HEK293 (cell line): ENCODE measurements around the gene CACNA1C.

Experiments
- ATF2 ChIP-seq: fragments of 450-650 bp; formaldehyde crosslinking; IDR thresholded peaks from 2 replicates; pipeline ENCODE4 v1.5.1; 2016; ENCODE audit warnings: missing biosample characterization, missing genetic modification characterization, low read depth
- CTCF ChIP-seq: fragments of 450-650 bp; formaldehyde crosslinking; IDR thresholded peaks from 2 replicates; pipeline ENCODE4 v1.5.1; 2016; ENCODE audit warnings: missing biosample characterization, missing genetic modification characterization
- HOXA7 ChIP-seq: sonication (generic); formaldehyde crosslinking; IDR thresholded peaks from 2 replicates; pipeline ENCODE4 v1.8.1; 2022; ENCODE audit warnings: missing genetic modification reagents, borderline replicate concordance
- ZBTB7A ChIP-seq: fragments of 450-650 bp; formaldehyde crosslinking; IDR thresholded peaks from 2 replicates; pipeline ENCODE4 v1.5.1; 2016; ENCODE audit warnings: low read depth, missing biosample characterization, missing genetic modification characterization
- ZNF140 ChIP-seq: fragments of 450-650 bp; formaldehyde crosslinking; IDR thresholded peaks from 2 replicates; pipeline ENCODE4 v1.5.1; 2016; ENCODE audit warnings: missing biosample characterization, missing genetic modification characterization
- ZNF221 ChIP-seq: fragments of 450-650 bp; formaldehyde crosslinking; IDR thresholded peaks from 2 replicates; pipeline ENCODE4 v1.5.1; 2017; ENCODE audit warnings: missing biosample characterization, missing genetic modification characterization, borderline replicate concordance
- ZNF23 ChIP-seq: fragments of 450-650 bp; formaldehyde crosslinking; IDR thresholded peaks from 2 replicates; pipeline ENCODE4 v1.5.1; 2016; ENCODE audit warnings: missing biosample characterization, missing genetic modification characterization, borderline replicate concordance
- ZNF362 ChIP-seq: fragments of 450-650 bp; formaldehyde crosslinking; IDR thresholded peaks from 2 replicates; pipeline ENCODE4 v1.5.1; 2016; ENCODE audit warnings: missing biosample characterization, missing genetic modification characterization
- ZNF580 ChIP-seq: fragments of 450-650 bp; formaldehyde crosslinking; IDR thresholded peaks from 2 replicates; pipeline ENCODE4 v1.5.1; 2016; ENCODE audit warnings: missing biosample characterization, missing genetic modification characterization
- ZNF704 ChIP-seq: fragments of 450-650 bp; formaldehyde crosslinking; IDR thresholded peaks from 2 replicates; pipeline ENCODE4 v1.5.1; 2016; ENCODE audit warnings: missing biosample characterization, missing genetic modification characterization
- ZSCAN18 ChIP-seq: fragments of 450-650 bp; formaldehyde crosslinking; IDR thresholded peaks from 2 replicates; pipeline ENCODE4 v1.5.1; 2016; ENCODE audit warnings: missing biosample characterization, missing genetic modification characterization
- ZSCAN30 ChIP-seq: fragments of 450-650 bp; IDR thresholded peaks from 2 replicates; pipeline ENCODE4 v1.5.1; 2018; ENCODE audit warnings: missing biosample characterization, mild to moderate bottlenecking, missing genetic modification characterization, moderate library complexity

GRCh38 chr12:2324387-2324786 lies 271.6 kb downstream of the CACNA1C start:
- TF ChIP-seq ZNF362 (tag by site-specific recombination): no peak
- TF ChIP-seq ZNF580 (tag by site-specific recombination): no peak
- TF ChIP-seq CTCF: no peak
- no peak for TF ChIP-seq ATF2 (tag by site-specific recombination)
- no peak for TF ChIP-seq HOXA7 (CRISPR knock-in tag)
- no peak for TF ChIP-seq ZNF140 (tag by site-specific recombination)
- no peak for TF ChIP-seq ZNF23 (tag by site-specific recombination)
- TF ChIP-seq ZSCAN30: no peak
- TF ChIP-seq ZNF221 (tag by site-specific recombination): no peak
- TF ChIP-seq ZSCAN18: no peak
- no peak for TF ChIP-seq ZBTB7A (tag by site-specific recombination)
- TF ChIP-seq ZNF704 (tag by site-specific recombination): no peak
